GM21360 (cell line): ENCODE results near the gene SYNGR1.
"Not testable (repeated sequence)": the region's sequence is repeated elsewhere in the genome, so short reads cannot be mapped to it uniquely, and the experiment has no call there.

Experiments used
- ATAC-seq: cut with Tn5 transposase; IDR thresholded peaks from one replicate; pipeline ENCODE4 v1.9.1; 2021; ENCODE audit warnings: mild to moderate bottlenecking, moderate library complexity; ENCODE audit not compliant: unreplicated experiment

SYNGR1 gene

DNA sequence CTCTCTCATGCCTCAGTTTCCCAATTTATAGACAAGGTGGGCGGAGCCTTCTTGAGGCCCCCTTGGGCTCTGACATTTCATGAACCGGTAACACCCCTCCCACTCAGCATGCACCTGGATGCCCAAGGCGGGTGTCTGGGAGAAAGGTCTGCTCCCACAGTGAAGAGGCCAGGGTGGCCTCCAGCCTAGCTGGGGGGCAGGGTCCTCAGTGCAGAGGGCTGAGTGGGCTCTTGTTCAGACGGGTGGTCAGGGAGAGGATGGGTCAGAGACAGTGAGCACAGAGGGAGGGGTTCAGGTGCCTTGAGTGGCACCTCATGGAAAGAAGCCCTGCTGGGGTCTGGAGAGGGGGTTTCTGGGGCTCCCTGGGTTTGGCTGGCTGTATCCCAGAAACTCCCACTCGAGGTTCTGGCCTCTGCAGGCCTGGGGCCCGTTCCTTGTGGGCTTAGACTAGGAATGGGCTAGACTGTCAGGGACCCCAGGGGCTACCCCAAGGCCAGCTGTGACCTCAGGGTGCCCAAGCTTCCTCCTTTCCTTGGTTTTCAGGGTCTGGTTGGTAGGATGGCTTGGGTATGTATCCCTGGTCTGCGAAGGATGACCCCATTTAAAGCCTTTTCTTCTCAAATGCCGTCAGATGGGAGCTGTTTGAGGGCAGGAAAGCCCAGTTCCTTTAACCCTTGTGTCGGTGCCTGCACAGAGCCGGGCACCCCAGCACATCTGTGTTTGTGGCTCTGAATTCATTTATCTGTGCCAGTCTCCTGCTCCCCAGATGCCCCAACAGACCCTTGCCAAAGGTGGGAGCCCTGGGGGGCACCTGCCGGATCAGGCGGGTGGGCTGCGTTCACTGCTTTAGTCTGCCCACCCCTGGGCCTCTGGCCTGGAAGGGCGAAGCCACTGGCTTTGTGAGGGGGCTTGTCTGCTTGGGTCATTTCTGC is 1.2 kb downstream of the SYNGR1 start:
- ATAC-seq, result no peak

DNA sequence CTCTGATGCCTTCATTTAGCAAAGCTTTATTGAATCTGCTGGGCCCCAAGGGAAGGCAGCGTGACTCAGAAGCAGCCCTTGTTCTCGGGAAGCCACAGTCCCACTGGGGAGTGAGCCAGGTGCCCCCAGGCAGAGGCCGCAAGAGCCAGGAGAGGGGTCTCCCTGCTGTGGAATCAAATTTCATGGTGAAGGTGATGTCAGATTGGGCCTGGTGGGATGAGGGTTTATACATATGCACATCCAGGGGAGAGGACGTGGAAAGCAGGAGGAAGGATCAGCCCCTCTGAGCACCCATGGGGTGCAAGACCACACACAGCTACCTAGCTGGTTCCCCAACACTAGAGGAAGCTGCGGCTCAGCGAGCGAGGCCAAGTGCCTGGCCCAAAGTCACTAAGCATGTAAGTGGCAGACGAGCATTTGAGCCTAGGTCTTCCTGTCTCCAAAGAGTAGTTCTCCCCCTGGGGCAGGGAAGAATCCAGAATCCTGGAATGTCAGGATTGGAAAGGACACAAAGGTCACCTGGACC is 2.0 kb downstream of the SYNGR1 start:
- ATAC-seq, result no peak

DNA sequence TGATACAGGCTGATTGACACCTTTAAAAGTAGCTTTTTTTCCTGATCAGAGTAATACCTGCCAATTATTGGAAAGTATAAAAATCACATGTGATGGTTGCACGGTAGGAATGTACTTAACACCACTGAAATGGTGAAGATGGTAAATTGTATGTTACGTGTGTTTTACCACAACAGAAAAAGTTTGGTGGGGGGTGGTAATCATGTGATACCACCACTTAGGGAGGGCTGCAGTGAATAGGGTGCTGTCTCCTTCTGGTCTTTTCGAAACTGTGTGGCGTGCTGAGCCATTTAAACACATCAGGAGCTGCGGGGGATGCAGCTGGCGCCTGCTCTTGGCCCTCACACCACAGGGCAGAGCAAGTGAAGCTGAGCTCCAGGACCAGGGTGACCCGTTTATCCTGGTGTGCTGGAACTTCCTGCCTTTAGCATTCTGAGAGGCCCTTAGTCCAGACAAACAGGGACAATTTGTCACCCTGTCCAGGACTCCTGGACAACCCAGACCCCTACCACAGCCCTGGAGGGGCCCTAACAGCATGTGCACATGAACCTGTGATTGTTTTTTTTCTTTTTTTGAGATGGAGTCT is 2.6 kb downstream of the SYNGR1 start:
- ATAC-seq, result no peak

DNA sequence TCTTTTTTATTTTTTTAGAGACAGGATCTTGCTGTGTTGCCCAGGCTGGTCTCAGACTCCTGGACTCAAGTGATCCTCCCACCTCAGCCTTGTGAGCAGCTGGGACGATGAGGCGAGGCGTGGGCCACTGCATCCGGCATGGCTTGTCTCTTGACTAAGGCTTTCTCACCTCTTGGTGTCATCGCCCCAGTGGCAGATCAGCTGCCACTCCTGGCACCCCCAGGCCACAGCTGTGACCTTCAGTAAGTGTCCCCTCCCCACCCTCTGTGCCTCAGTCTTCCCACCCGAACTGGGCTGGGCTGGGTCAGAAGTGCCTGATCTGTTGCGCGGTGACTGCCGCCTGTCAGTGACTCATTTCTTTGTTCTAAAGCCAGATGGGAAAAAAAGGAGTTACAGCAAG is 3.6 kb downstream of the SYNGR1 start:
- ATAC-seq, result no peak

DNA sequence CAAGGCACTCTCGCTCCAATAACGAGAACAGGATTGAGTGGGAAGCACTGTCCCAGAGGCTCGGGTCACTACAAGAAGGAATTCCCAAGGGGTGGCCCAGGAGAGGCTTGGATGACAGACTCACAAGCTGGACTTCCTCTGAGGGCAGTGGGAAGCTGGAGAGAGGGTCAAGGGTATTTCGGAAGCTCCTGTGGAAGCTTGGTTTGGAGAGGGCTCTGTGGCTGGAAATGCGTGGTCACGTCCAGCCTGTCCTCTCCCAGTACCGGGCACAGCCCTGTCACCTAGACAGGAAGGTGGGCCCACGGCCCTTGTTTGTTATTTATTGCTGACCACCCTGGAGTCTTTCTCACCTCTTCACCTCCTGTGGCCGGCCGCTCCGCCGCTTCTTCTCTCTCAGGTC is 5.3 kb downstream of the SYNGR1 start:
- no peak for ATAC-seq

DNA sequence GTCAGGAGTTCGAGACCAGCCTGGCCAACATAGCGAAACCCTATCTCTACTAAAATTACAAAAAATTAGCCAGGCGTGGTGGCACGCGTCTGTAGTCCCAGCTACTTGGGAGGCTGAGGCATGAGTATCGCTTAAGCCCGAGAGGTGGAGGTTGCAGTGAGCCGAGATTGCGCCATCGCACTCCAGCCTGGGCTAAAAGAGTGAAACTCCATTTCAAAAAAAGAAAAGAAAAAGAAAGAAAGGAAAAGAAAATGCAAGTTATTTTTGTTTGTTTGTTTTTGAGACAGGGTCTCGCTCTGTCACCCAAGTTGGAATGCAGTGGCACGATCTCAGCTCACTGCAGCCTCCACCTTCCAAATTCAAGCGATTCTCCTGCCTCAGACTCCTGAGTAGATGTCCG is 6.0 kb downstream of the SYNGR1 start:
- ATAC-seq, result not testable (repeated sequence)

DNA sequence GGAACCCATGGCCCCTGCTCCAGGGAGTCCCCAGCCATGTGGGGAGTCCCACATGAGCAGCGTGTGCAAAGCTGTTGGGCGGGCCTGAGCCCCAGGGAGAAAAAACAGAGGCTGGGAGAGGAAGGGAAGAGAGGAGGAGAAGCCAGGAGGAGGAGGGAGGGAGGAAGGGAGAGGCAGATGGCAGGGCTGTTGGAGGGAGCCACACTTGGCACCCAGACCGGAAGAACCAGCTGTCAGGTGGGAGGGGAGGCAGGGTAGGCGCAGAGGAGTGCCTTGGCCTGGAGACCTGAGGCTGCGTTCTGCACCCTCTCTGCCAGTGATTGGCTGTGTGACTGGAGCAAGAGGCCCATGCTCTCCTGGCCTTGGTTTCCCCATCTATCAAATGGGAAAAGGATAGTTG is 6.7 kb downstream of the SYNGR1 start:
- ATAC-seq, result no peak

DNA sequence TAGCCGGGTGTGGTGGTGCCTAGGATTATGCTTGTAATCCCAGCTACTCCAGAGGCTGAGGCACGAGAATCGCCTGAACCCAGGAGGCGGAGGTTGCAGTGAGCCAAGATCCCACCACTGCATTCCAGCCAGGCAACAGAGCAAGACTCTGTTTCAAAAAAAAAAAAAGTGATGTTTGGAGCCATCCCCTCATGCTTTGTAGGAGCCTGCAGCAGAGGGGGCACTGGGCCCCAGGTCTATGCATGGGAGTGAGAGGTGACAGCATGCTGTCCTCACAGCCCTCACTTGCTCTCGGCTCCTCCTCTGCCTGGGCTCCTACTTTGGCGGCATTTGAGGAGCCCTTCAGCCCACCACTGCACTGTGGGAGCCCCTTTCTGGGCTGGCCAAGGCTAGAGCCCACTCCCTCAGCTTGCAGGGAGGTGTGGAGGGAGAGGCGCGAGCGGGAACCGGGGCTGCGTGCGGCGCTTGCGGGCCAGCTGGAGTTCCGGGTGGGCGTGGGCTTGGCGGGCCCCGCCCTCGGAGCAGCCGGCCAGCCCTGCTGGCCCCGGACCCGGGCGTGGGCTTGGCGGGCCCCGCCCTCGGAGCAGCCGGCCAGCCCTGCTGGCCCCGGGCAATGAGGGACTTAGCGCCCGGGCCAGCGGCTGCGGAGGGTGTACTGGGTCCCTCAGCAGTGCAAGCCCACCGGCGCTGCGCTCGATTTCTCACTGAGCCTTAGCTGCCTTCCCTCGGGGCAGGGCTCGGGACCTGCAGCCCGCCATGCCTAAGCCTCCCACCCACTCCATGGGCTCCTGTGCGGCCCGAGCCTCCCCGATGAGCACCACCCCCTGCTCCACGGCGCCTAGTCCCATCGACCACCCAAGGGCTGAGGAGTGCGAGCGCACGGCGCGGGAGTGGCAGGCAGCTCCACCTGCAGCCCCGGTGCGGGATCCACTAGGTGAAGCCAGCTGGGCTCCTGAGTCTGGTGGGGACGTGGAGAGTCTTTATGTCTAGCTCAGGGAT is 7.6 kb downstream of the SYNGR1 start:
- ATAC-seq, result not testable (repeated sequence)

DNA sequence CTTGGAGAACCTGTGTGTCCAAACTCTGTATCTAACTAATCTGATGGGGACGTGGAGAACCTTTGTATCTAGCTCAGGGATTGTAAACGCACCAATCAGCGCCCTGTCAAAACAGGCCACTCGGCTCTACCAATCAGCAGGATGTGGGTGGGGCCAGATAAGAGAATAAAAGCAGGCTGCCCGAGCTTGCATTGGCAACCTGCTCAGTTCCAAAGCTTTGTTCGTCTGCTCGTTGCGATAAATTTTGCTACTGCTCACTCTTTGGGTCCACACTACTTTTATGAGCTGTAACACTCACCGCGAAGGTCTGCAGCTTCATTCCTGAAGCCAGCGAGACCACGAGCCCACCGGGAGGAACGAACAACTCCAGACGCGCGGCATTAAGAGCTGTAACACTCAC is 8.4 kb downstream of the SYNGR1 start:
- ATAC-seq, result not testable (repeated sequence)

DNA sequence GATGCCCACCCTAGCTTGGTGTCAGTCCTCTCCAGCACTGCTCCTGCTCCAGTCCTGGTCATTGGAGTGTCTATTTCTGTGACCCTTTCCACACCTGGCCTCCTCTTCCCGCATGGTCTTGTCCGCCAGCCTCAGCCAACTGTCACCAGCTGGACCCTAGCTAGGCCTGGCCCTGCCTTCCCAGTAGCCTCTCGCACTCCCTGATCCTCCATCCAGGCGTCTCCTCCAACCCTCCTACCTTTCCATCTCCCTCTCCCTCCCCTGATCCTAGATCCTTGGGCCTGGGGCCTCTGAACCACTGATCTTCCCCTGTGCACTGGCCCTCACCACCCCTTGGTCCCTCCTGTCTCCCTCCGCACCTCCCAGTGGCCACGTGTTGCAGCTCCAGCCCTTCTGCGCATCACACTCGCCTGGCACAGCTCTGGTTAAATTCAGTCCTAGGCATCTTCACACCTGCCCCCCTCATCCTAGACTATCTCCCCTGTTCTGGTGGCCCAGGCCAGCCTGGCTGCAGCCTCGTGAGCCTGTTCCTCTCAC is 9.9 kb downstream of the SYNGR1 start:
- no peak for ATAC-seq

DNA sequence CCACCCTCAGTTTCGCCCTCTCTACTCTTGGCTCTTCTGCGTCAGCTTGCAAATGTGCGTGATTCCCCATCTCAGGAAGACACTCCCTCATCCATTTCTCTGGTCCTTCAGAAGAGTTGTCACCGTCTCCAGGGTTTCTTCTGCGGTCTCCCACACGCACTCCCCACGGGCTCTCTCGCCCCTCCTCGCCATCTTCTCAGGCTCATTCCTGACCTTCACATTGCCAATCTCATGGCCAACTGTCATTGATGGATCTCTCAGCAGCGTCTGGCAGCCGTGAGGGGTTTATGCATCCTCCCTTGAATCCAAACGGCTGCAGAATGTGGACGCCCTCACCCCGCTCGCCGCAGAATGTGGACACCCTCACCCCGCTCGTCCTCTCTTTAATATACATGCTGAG is 10.5 kb downstream of the SYNGR1 start:
- no peak for ATAC-seq

DNA sequence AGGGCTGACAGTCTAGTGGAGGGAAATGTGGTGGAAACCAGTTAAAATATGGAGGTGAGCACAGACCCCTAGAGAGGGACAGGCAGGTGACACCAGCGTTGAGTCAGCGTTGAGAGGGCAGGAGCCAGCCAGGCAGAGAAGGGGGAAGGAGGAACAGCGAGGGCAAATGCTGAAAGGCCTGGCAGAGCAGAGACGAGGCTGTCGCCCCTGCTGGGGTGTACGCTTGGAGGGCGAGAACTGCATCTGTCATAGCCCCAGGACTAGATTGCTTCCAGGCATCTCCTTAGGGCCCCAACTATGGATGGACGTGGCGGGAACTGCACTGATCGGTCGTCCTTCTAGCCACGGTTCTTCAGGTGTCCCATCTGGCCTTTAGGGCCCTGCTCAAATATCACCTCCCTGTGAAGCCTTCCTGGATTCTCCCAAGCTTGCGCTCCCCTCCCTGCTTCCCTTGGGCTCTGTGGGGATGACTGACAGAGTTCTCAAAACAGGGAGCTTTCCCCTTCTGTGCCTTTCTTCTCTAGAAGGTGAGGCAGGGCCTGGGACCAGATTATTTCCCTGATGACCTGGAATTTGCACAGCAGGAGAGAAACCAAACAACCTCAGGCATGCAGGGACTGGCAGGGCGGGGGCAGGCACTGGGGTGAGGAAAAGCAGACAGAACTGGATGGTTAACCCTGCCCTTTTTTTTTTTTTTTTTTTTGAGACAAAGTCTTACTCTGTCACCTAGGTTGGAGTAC is 11.1 kb downstream of the SYNGR1 start:
- ATAC-seq, result no peak

DNA sequence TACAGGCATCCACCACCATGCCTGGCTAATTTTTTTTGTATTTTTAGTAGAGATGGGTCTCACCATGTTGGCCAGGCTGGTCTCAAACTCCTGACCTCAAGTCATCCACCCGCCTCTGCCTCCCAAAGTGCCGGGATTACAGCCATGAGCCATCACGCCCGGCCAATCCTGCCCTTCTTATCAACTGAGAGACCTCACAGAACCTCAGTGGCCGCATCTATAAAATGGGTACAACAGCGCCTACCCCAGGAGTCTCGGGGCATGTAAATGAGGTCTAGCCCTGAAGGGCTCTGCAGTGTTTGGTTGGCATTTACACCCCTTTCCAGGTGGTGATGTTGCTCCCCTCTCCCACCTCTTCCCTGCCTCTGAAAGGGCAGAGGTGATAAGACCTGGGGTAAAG is 11.7 kb downstream of the SYNGR1 start:
- ATAC-seq, result no peak

DNA sequence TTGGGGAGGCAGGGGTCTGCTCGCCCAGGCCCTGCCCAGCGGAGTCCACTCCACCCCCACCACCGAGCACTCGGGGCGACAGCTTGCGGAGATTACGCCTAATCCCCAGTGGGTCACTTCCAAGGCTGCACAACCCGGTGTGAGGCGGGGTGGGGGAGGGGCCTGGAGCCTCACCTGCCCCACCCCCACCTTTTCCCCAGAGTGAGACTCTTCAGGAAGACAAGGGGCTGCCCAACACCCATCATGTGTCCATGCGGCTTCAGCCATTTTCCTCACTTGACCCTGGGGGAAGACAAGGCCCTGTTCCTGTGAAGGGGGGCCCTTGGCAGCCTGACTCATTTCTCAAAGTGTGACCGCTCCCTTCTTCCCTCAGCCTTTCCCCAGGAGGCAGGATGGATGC is 12.5 kb downstream of the SYNGR1 start:
- no peak for ATAC-seq

DNA sequence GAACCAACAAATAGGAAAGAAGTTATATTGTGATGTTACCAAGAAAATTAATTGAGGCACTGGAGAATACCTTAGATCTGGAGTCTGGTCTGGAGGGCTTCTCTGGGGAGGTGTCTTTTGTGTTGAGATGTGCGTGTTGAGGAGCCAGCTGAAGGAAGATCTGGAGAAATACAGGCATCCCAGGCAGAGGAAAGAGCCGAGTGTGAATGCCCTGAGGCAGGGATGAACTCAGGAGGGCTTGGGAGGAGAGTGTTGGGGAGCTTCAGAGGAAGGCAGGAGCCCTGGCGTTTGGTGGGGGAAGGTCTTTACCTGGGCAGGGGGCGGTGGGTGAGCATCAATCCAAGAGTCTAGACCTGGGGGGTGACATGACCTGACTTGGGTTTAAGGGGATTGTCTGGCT is 13.1 kb downstream of the SYNGR1 start:
- no peak for ATAC-seq

DNA sequence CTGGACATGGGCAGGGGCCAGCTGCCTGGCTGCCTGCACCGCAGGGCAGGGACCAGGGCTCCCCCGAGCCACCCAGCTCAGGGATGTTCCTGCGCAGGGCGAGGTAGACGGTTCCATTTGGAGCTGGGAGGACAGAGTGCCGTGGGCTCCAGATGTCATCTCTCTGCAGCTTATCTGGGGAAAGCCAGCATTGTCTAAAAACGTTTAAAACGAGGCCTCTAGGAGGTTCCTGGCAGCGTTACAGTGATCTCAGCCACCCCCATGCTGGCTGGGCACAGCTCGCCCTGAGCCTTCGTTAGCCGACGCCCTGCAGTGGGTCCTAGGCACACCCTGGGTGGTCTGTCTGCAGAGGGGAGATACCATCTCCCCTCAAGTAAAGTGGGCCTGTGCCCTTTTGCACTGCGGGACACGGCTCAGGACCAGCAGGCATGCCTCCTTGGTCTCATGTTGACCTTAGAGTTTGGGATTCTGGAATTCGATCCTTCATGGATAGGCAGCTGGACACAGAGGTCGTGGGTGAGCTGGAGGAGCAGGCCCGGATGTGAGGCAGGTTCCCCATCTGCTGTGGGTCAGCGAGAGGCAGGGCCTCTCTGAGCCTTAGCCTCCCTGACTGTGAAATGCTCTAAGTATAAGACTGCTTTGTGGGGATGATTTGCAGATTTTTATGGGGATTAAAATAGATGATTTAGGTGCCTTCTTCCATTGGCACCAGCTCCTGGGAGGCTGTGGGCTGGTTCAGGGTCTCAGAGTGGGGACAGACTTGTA is 14.1 kb downstream of the SYNGR1 start:
- ATAC-seq, result no peak

DNA sequence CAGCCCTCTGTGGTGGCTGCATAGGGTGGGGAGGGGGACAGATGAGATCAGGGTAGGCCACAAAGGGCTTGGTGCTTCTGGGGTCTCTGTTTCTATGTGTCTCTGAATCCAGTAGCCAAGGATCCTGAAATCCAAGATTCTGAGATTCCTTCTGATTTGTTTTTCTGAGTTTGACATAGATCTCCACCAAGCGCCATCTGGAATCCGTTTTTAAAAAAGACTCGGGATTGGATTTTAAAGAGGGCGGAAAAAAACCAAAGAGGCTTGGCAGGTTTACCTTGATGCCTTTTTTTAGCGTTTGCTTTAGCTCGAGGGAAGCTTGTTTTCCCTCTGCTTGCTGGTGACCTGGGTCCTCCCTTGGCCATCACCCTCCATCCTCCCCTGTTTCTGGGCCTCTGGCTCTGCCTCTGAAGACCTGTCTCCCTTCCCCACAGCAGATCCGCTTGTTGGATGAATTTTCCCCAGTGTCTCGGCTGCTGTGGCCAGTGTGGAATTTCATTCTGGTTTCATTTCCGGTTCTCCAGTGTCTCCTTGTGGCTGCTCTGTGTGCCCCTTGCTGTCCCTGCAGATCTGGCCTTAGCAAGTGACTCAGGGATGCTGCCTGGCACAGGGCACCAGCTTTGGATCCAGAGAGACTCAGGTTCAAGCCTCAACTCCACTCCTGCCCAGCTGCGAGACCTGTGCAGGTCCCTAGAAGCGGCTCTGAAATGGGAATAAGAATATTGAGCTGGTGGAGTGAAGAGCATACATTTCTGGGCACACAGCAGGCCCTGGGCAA is 15.1 kb downstream of the SYNGR1 start:
- no peak for ATAC-seq

DNA sequence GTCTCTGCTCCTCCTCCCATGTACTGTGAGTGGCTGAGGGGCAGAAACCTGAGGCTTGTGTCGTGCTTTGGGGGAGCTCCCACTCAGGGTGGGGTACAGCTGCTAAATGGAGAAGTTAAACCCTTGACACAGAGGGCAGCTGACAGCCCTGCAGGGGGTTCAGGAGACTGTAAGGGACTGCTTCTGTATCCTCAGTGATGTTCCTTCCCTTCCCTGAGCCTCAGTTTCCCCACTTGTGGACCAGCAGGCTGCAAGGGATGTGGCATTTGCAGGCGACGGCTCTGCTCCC is 15.6 kb downstream of the SYNGR1 start:
- ATAC-seq, result no peak

DNA sequence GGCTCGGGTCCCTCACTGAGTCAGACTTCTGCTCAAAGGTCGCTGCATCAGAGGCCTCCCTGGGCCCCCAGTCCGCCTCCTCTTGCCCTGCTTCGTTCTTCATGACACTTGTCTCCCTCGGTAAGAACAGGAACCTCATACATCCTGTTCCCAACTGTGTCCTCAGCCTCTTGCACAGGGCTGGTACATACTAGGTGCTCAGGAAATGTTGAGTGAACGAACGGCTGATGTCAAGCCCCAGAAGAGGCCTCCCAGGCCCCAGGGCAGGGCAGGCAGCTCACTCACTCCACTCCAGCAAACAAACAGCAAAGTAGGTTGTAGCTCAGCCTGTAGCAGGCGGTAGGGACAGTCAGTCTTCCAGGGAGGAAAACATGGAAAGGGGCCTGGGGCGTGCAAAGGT is 17.2 kb downstream of the SYNGR1 start:
- ATAC-seq, result no peak
